OCI-LY3 (cell line): Measurements from ENCODE around the gene CTNNA3.

Experiments used
- H2AFZ ChIP-seq: fragments of 200-600, 300-600 bp; shearing (Covaris generic); 2 replicates; pipeline ENCODE4 v1.6.0; 2014; ENCODE audit warnings: antibody characterized with exemption, low read depth, low read length
- H3K27ac ChIP-seq: fragments of 200-600, 300-600 bp; sonication (generic); 2 replicates; pipeline ENCODE4 v1.5.1; 2014; ENCODE audit warnings: mild to moderate bottlenecking, low read length, moderate library complexity, mixed read lengths
- H3K27me3 ChIP-seq: fragments of 200-600, 300-600 bp; sonication (generic); 2 replicates; pipeline ENCODE4 v1.6.1; 2014; ENCODE audit warnings: low read depth, low read length, mixed read lengths
- H3K36me3 ChIP-seq: fragments of 200-600, 300-600 bp; sonication (generic); replicated peaks from 2 replicates; pipeline ENCODE3; 2014; ENCODE audit warnings: low read depth, low read length, mixed read lengths
- H3K4me1 ChIP-seq: fragments of 300-600, 200-600 bp; sonication (generic); 2 replicates; pipeline ENCODE4 v1.6.1; 2014; ENCODE audit warnings: low read length, mixed read lengths
- H3K4me2 ChIP-seq: fragments of 200-600, 300-600 bp; sonication (generic); 2 replicates; pipeline ENCODE4 v1.6.1; 2014; ENCODE audit warnings: low read length, mixed read lengths
- H3K4me3 ChIP-seq: fragments of 300-600, 200-600 bp; sonication (generic); 2 replicates; pipeline ENCODE4 v1.5.1; 2014; ENCODE audit warnings: antibody characterized with exemption, mild to moderate bottlenecking, low read length, moderate library complexity
- H3K79me2 ChIP-seq: fragments of 300-600, 200-600 bp; shearing (Covaris generic); 2 replicates; pipeline ENCODE4 v1.6.1; 2014; ENCODE audit warnings: mild to moderate bottlenecking, low read length, mixed read lengths
- H3K9ac ChIP-seq: fragments of 300-600, 200-600 bp; shearing (Covaris generic); 2 replicates; pipeline ENCODE4 v1.6.0; 2014; ENCODE audit warnings: mild to moderate bottlenecking, low read length, moderate library complexity
- H3K9me3 ChIP-seq: fragments of 200-600, 300-600 bp; shearing (Covaris generic); 2 replicates; pipeline ENCODE4 v1.6.1; 2014; ENCODE audit warnings: low read length, mixed read lengths; ENCODE audit not compliant: insufficient read depth
- H4K20me1 ChIP-seq: fragments of 200-600, 300-600 bp; sonication (generic); 2 replicates; pipeline ENCODE4 v1.6.1; 2016; ENCODE audit warnings: low read length, mixed read lengths; ENCODE audit not compliant: insufficient read depth
- CTCF ChIP-seq: fragments of 200-600, 300-600 bp; sonication (generic); IDR thresholded peaks from 2 replicates; pipeline ENCODE4 v1.5.1; 2014; ENCODE audit warnings: antibody characterized with exemption, low read length, low read depth
- EZH2phosphoT487 ChIP-seq: fragments of 200-600 bp; shearing (Covaris generic); IDR thresholded peaks from 2 replicates; pipeline ENCODE4 v1.6.1; 2018; ENCODE audit warnings: antibody characterized with exemption, mixed run types, low read depth

CTNNA3 gene

GRCh38 chr10:67621834-67622233 is 74.2 kb downstream of the CTNNA3 start:
- H2AFZ ChIP-seq = no peak overlapping the region
- H3K36me3 ChIP-seq = no peaks in the 10 kb centered on the region
- H3K27me3 ChIP-seq = no peaks in the 10 kb centered on the region
- no peak for TF ChIP-seq EZH2phosphoT487
- no peak for TF ChIP-seq CTCF
- no peaks in the 10 kb centered on the region for H3K4me1 ChIP-seq
- no peak overlapping the region for H3K4me3 ChIP-seq
- H4K20me1 ChIP-seq = no peaks in the 10 kb centered on the region
- no peaks in the 10 kb centered on the region for H3K79me2 ChIP-seq
- H3K27ac ChIP-seq = no peak overlapping the region
- no peaks in the 10 kb centered on the region for H3K9me3 ChIP-seq
- no peak overlapping the region for H3K4me2 ChIP-seq
- H3K9ac ChIP-seq = no peak overlapping the region

- Histone ChIP-seq H3K4me3 (no peak overlapping the region), H3K27me3 (no peaks in the 10 kb centered on the region), H3K79me2 (no peaks in the 10 kb centered on the region), H3K36me3 (no peaks in the 10 kb centered on the region), H3K4me1 (no peaks in the 10 kb centered on the region), H3K9me3 (no peaks in the 10 kb centered on the region), H4K20me1 (no peaks in the 10 kb centered on the region), H3K9ac (no peak overlapping the region), H3K4me2 (no peak overlapping the region), H2AFZ (no peak overlapping the region), H3K27ac (no peak overlapping the region)
- TF ChIP-seq CTCF (no peak), EZH2phosphoT487 (no peak)
Measured at GRCh38 chr10:67618116-67618515, 77.9 kb downstream of the CTNNA3 start.

- Histone ChIP-seq H4K20me1 (no peaks in the 10 kb centered on the region), H3K27ac (no peak overlapping the region), H3K9me3 (no peaks in the 10 kb centered on the region), H3K27me3 (no peaks in the 10 kb centered on the region), H3K9ac (no peak overlapping the region), H3K4me1 (no peaks in the 10 kb centered on the region), H3K79me2 (no peaks in the 10 kb centered on the region), H3K4me2 (no peak overlapping the region), H2AFZ (no peak overlapping the region), H3K36me3 (no peaks in the 10 kb centered on the region), H3K4me3 (no peak overlapping the region)
- no peak for TF ChIP-seq CTCF
- TF ChIP-seq EZH2phosphoT487 = no peak
Measured at GRCh38 chr10:67612577-67613537, 83.1 kb downstream of the CTNNA3 start.

GRCh38 chr10:67612176-67612575 is 83.8 kb downstream of the CTNNA3 start:
- H3K27ac ChIP-seq = no peak overlapping the region
- no peaks in the 10 kb centered on the region for H3K79me2 ChIP-seq
- no peaks in the 10 kb centered on the region for H3K9me3 ChIP-seq
- H3K9ac ChIP-seq = no peak overlapping the region
- H3K4me2 ChIP-seq = no peak overlapping the region
- no peaks in the 10 kb centered on the region for H3K27me3 ChIP-seq
- no peak overlapping the region for H3K4me3 ChIP-seq
- TF ChIP-seq EZH2phosphoT487 (no peak), CTCF (no peak)
- no peaks in the 10 kb centered on the region for H4K20me1 ChIP-seq
- no peak overlapping the region for H2AFZ ChIP-seq
- H3K4me1 ChIP-seq = no peaks in the 10 kb centered on the region
- no peaks in the 10 kb centered on the region for H3K36me3 ChIP-seq
